A549 (cell line): ENCODE results near the gene NLGN2. TPM values are rescaled to one million over a fixed set of nuclear protein-coding genes. Genes with fewer than 3 reads are reported as not detected.

Experiments used
- CBX8 ChIP-seq: fragments of 200-600 bp; sonication (generic); IDR thresholded peaks from 2 replicates; pipeline ENCODE4 v1.6.1; 2016
- CHD2 ChIP-seq: fragments of 150-350 bp; IDR thresholded peaks from 2 replicates; pipeline ENCODE4 v1.6.1; 2014; ENCODE audit warnings: low read length; ENCODE audit not compliant: partially characterized antibody
- EHF ChIP-seq: fragments of 250-450 bp; sonication (Bioruptor Pico); IDR thresholded peaks from 2 replicates; pipeline ENCODE4 v1.5.0; 2020; ENCODE audit warnings: mild to moderate bottlenecking
- EHMT2 ChIP-seq: fragments of 200-600 bp; sonication (generic); IDR thresholded peaks from 2 replicates; pipeline ENCODE4 v1.6.1; 2016; ENCODE audit warnings: antibody characterized with exemption, low read depth, mild to moderate bottlenecking, moderate library complexity
- ESRRA ChIP-seq: fragments of 150-350 bp; IDR thresholded peaks from 2 replicates; pipeline ENCODE4 v1.6.1; 2014; ENCODE audit warnings: mild to moderate bottlenecking, low read length, borderline replicate concordance
- FOSB ChIP-seq: fragments of 250-450 bp; sonication (Bioruptor Pico); IDR thresholded peaks from 2 replicates; pipeline ENCODE4 v1.5.0; 2020; ENCODE audit warnings: mild to moderate bottlenecking, moderate library complexity
- FOSL2 ChIP-seq, 2 experiments: fragments of 450-650 bp in 1 of 2; fragments of >200 bp in 1 of 2; sonication (Bioruptor Twin) in 1 of 2; formaldehyde crosslinking; IDR thresholded peaks; 2 replicates each; pipeline versions ENCODE4 v1.5.0 to v1.6.1; 2016 to 2020; ENCODE audit warnings: mild to moderate bottlenecking in 1 of 2, moderate library complexity in 1 of 2
- HDAC2 ChIP-seq: fragments of 200-600 bp; sonication (generic); IDR thresholded peaks from 2 replicates; pipeline ENCODE4 v1.6.1; 2016
- HES2 ChIP-seq: fragments of >200 bp; sonication (Bioruptor Twin); formaldehyde crosslinking; IDR thresholded peaks from 2 replicates; pipeline ENCODE4 v1.6.1; 2016
- HOXB13 ChIP-seq: fragments of 250-450 bp; sonication (Bioruptor Pico); IDR thresholded peaks from 2 replicates; pipeline ENCODE4 v1.5.0; 2020; ENCODE audit warnings: low read depth, mild to moderate bottlenecking, moderate library complexity
- JUN ChIP-seq, 2 experiments: fragments of >200 bp; sonication (Bioruptor Twin); formaldehyde crosslinking; IDR thresholded peaks; 2 replicates in 1 of 2; 3 replicates in 1 of 2; pipeline ENCODE4 v1.6.1; 2016 to 2017
- JUNB ChIP-seq: fragments of >200 bp; sonication (Bioruptor Twin); formaldehyde crosslinking; IDR thresholded peaks from 2 replicates; pipeline ENCODE4 v1.6.1; 2016
- KDM5A ChIP-seq: fragments of 200-600 bp; sonication (generic); IDR thresholded peaks from 2 replicates; pipeline ENCODE4 v1.6.1; 2016; ENCODE audit warnings: antibody characterized with exemption, mild to moderate bottlenecking
- MAFK ChIP-seq: fragments of 450-650 bp; IDR thresholded peaks from 2 replicates; pipeline ENCODE4 v1.6.1; 2014; ENCODE audit not compliant: partially characterized antibody
- MAZ ChIP-seq: fragments of 150-350 bp; IDR thresholded peaks from 2 replicates; pipeline ENCODE4 v1.6.1; 2014; ENCODE audit warnings: antibody characterized with exemption, low read depth, low read length, borderline replicate concordance
- NPAS2 ChIP-seq: fragments of 250-450 bp; sonication (Bioruptor Pico); IDR thresholded peaks from 2 replicates; pipeline ENCODE4 v1.8.0; 2022; ENCODE audit warnings: mild to moderate bottlenecking, moderate library complexity, borderline replicate concordance
- NR3C1 ChIP-seq: fragments of >200 bp; sonication (Bioruptor Twin); formaldehyde crosslinking; IDR thresholded peaks from 3 replicates; pipeline ENCODE4 v1.6.1; 2017
- POLR2AphosphoS2 ChIP-seq: conservative IDR thresholded peaks from 2 replicates; pipeline ENCODE4 v1.6.1; 2012; ENCODE audit warnings: low read length, improper control_type of control experiment, inconsistent platforms
- RCOR1 ChIP-seq: fragments of 150-350 bp; IDR thresholded peaks from 2 replicates; pipeline ENCODE4 v1.6.1; 2014; ENCODE audit warnings: antibody characterized with exemption, low read length, low read depth
- REST ChIP-seq: fragments of 200-600 bp; sonication (generic); IDR thresholded peaks from 2 replicates; pipeline ENCODE4 v1.6.1; 2016; ENCODE audit warnings: antibody characterized with exemption, mild to moderate bottlenecking, moderate library complexity
- RFX5 ChIP-seq: fragments of 450-650 bp; IDR thresholded peaks from 2 replicates; pipeline ENCODE4 v1.7.1; 2014; ENCODE audit warnings: antibody characterized with exemption, mild to moderate bottlenecking, moderate library complexity
- RNF2 ChIP-seq: fragments of 200-600 bp; sonication (generic); IDR thresholded peaks from 2 replicates; pipeline ENCODE4 v1.6.1; 2016; ENCODE audit warnings: low read depth, mild to moderate bottlenecking, antibody characterized with exemption, moderate library complexity, borderline replicate concordance
- SMC3 ChIP-seq: fragments of >200 bp; sonication (Bioruptor Twin); formaldehyde crosslinking; IDR thresholded peaks from 3 replicates; pipeline ENCODE4 v1.6.1; 2018; ENCODE audit warnings: inconsistent platforms
- SREBF2 ChIP-seq: fragments of 450-650 bp; IDR thresholded peaks from 2 replicates; pipeline ENCODE4 v1.6.1; 2014; ENCODE audit warnings: mild to moderate bottlenecking, moderate library complexity
- TFCP2L1 ChIP-seq: fragments of 250-450 bp; sonication (Bioruptor Pico); IDR thresholded peaks from 2 replicates; pipeline ENCODE4 v1.5.0; 2021; ENCODE audit warnings: mild to moderate bottlenecking
- ZFP36 ChIP-seq: fragments of 450-650 bp; IDR thresholded peaks from 2 replicates; pipeline ENCODE4 v1.6.1; 2014; ENCODE audit warnings: borderline replicate concordance; ENCODE audit not compliant: partially characterized antibody
- ZSCAN20 ChIP-seq: fragments of 250-450 bp; sonication (Bioruptor Pico); IDR thresholded peaks from 2 replicates; pipeline ENCODE4 v1.8.0; 2022; ENCODE audit warnings: mild to moderate bottlenecking, moderate library complexity
- polyA plus RNA-seq, 4 experiments: library from polyadenylated mRNA; depleted of rRNA in 3 of 4; stranded (reverse); fragments of >200 nt; fragmentation: RNase III in 1 of 4; extraction: RNeasy Plus Mini Kit Qiagen cat#74134 plus additional on column Dnase treatment in 1 of 4; gene quantifications; 2 replicates in 3 of 4; 3 replicates in 1 of 4; pipeline ENCODE4 v1.2.3, GENCODE V29; 2011 to 2017

The NLGN2 gene
- polyA plus RNA-seq, 2 of the 4 experiments (the other 2 are of a cell fraction) = 4.1 to 27.5 TPM

GRCh38 chr17:7403977-7404736, 3.5 kb upstream of the NLGN2 start, which contains the start of gene TMEM256 (continued):
- TF ChIP-seq POLR2AphosphoS2 (no peak), ESRRA (no peak), CHD2 (peak; percentile 76), NR3C1 (no peak), FOSB (CRISPR knock-in tag) (no peak), MAZ (no peak), MAFK (no peak), TFCP2L1 (CRISPR knock-in tag) (no peak), CBX8 (no peak), RNF2 (no peak), JUNB (no peak), KDM5A (peak; percentile 96), HDAC2 (no peak), SREBF2 (peak; percentile 33; the same call in 1 of the 2 replicates), ZFP36 (no peak), NPAS2 (CRISPR knock-in tag) (no peak), REST (peak; percentile 78), RFX5 (peak; percentile 55; the same call in 1 of the 2 replicates), EHF (CRISPR knock-in tag) (no peak), RCOR1 (no peak), HOXB13 (CRISPR knock-in tag) (no peak), FOSL2 (IDR thresholded peaks at IDR 0.05) (no peak), FOSL2 (CRISPR knock-in tag; IDR thresholded peaks at IDR 0.05) (no peak), ZSCAN20 (no peak), JUN (IDR thresholded peaks at IDR 0.05) (peak in 1 of 2 experiments; percentile 80; a peak in 3 of 5 replicates), SMC3 (no peak), EHMT2 (no peak), HES2 (no peak)
